Measurements from ENCODE around the gene RSF1.
"Not testable (repeated sequence)": the region's sequence is repeated elsewhere in the genome, so short reads cannot be mapped to it uniquely, and the experiment has no call there.

The RSF1 gene

GRCh38 chr11:77820565-77821348, at the start of gene RSF1, which contains the start of gene AAMDC:
Gene RSF1 (minus strand): TSS chr11:77820722. CDS start chr11:77820714, 8 bp downstream.
Gene AAMDC (plus strand): TSS chr11:77821144. CDS start chr11:77842497, 21,353 bp downstream.
- DNase-seq (ENCODE audit: low spot score) = peak; percentile 97

- no peak for DNase-seq (ENCODE audit: low spot score)
These were observed 48.2 kb upstream of the RSF1 start for GRCh38 chr11:77868744-77869143.

- no peak for DNase-seq (ENCODE audit: low spot score)
These were observed 45.8 kb upstream of the RSF1 start for GRCh38 chr11:77866336-77866735.

- peak; percentile 11 for DNase-seq (ENCODE audit: low spot score)
These were observed 45.3 kb upstream of the RSF1 start for GRCh38 chr11:77865805-77866204.

- DNase-seq (ENCODE audit: low spot score) = not testable (repeated sequence)
These were observed 40.9 kb upstream of the RSF1 start for GRCh38 chr11:77861444-77861843.

GRCh38 chr11:77857906-77858457, 37.5 kb upstream of the RSF1 start:
- not testable (repeated sequence) for DNase-seq (ENCODE audit: low spot score)

- no peak for DNase-seq (ENCODE audit: low spot score)
These were observed 34.3 kb upstream of the RSF1 start for GRCh38 chr11:77854838-77855237.

- no peak for DNase-seq (ENCODE audit: low spot score)
These were observed 31.0 kb upstream of the RSF1 start for GRCh38 chr11:77851503-77851902.

- DNase-seq (ENCODE audit: low spot score) = not testable (repeated sequence)
These were observed 23.2 kb upstream of the RSF1 start for GRCh38 chr11:77843700-77844099.

GRCh38 chr11:77842441-77843121, 22.1 kb upstream of the RSF1 start:
- no peak for DNase-seq (ENCODE audit: low spot score)

GRCh38 chr11:77833302-77833701, 12.8 kb upstream of the RSF1 start:
- no peak for DNase-seq (ENCODE audit: low spot score)

GRCh38 chr11:77828926-77829325, 8.4 kb upstream of the RSF1 start:
- DNase-seq (ENCODE audit: low spot score) = no peak

GRCh38 chr11:77823775-77824174, 3.3 kb upstream of the RSF1 start:
- DNase-seq (ENCODE audit: low spot score) = peak; percentile 38

GRCh38 chr11:77822126-77822525, 1.6 kb upstream of the RSF1 start:
- DNase-seq (ENCODE audit: low spot score) = not testable (repeated sequence)

GRCh38 chr11:77821349-77821851, 878 bp upstream of the RSF1 start:
- DNase-seq (ENCODE audit: low spot score) = peak; percentile 47

- peak; percentile 18 for DNase-seq (ENCODE audit: low spot score)
These were observed 479 bp downstream of the RSF1 start for GRCh38 chr11:77819921-77820564.

GRCh38 chr11:77819411-77819920, 1.1 kb downstream of the RSF1 start:
- peak; percentile 87 for DNase-seq (ENCODE audit: low spot score)

GRCh38 chr11:77815459-77815858, 5.1 kb downstream of the RSF1 start:
- no peak for DNase-seq (ENCODE audit: low spot score)

- no peak for DNase-seq (ENCODE audit: low spot score)
These were observed 5.7 kb downstream of the RSF1 start for GRCh38 chr11:77814848-77815247.

- DNase-seq (ENCODE audit: low spot score) = no peak
These were observed 7.3 kb downstream of the RSF1 start for GRCh38 chr11:77813256-77813655.

- DNase-seq (ENCODE audit: low spot score) = no peak
These were observed 13.5 kb downstream of the RSF1 start for GRCh38 chr11:77806993-77807392.

- DNase-seq (ENCODE audit: low spot score) = no peak
These were observed 14.1 kb downstream of the RSF1 start for GRCh38 chr11:77806415-77806814.

Data from AG08395 (cell line).